SK-N-SH treated with all-trans-retinoic acid at 6 μM for 48 hours (cell line): ENCODE measurements around the gene SBF2.

Experiments
- ATAC-seq: fragments of 200-7000 bp; cut with Tn5 transposase; 3 replicates; pipeline ENCODE4 v1.9.1; 2020; ENCODE audit warnings: mild to moderate bottlenecking, moderate library complexity
- BACH2 ChIP-seq: fragments of 250-450 bp; sonication (Bioruptor Pico); IDR thresholded peaks from 2 replicates; pipeline ENCODE4 v1.9.0; 2021; ENCODE audit warnings: mild to moderate bottlenecking, borderline replicate concordance
- CSDC2 ChIP-seq: fragments of 250-450 bp; sonication (Bioruptor Pico); IDR thresholded peaks from 2 replicates; pipeline ENCODE4 v1.5.0; 2020; ENCODE audit warnings: mild to moderate bottlenecking, moderate library complexity
- ESRRG ChIP-seq: fragments of 250-450 bp; sonication (Bioruptor Pico); IDR thresholded peaks from 2 replicates; pipeline ENCODE4 v1.6.1; 2021; ENCODE audit warnings: mild to moderate bottlenecking
- GLIS3 ChIP-seq: fragments of 250-450 bp; sonication (Bioruptor Pico); IDR thresholded peaks from 2 replicates; pipeline ENCODE4 v1.5.0; 2020; ENCODE audit warnings: mild to moderate bottlenecking, moderate library complexity
- ISL1 ChIP-seq: fragments of 250-450 bp; sonication (Bioruptor Pico); IDR thresholded peaks from 2 replicates; pipeline ENCODE4 v2.1.2; 2022; ENCODE audit warnings: mild to moderate bottlenecking, moderate library complexity
- OSR1 ChIP-seq: fragments of 250-450 bp; sonication (Bioruptor Pico); IDR thresholded peaks from 2 replicates; pipeline ENCODE4 v1.8.0; 2022; ENCODE audit warnings: moderate library complexity, mild to moderate bottlenecking, inconsistent platforms
- PPARA ChIP-seq: fragments of 250-450 bp; sonication (Bioruptor Pico); IDR thresholded peaks from 2 replicates; pipeline ENCODE4 v1.5.0; 2020; ENCODE audit warnings: mild to moderate bottlenecking, borderline replicate concordance
- RARB ChIP-seq: fragments of 250-450 bp; sonication (Bioruptor Pico); IDR thresholded peaks from 2 replicates; pipeline ENCODE4 v1.8.0; 2021; ENCODE audit warnings: mild to moderate bottlenecking, moderate library complexity
- SNAI2 ChIP-seq: fragments of 250-450 bp; sonication (Bioruptor Pico); IDR thresholded peaks from 2 replicates; pipeline ENCODE4 v1.5.0; 2020; ENCODE audit warnings: mild to moderate bottlenecking, moderate library complexity
- TCF4 ChIP-seq: fragments of 250-450 bp; sonication (Bioruptor Pico); IDR thresholded peaks from 2 replicates; pipeline ENCODE4 v1.8.0; 2021; ENCODE audit warnings: mild to moderate bottlenecking, moderate library complexity, borderline replicate concordance
- TOX ChIP-seq: fragments of 250-450 bp; sonication (Bioruptor Pico); IDR thresholded peaks from 2 replicates; pipeline ENCODE4 v1.8.0; 2021; ENCODE audit warnings: mild to moderate bottlenecking, moderate library complexity, borderline replicate concordance
- ZFP3 ChIP-seq: fragments of 250-450 bp; sonication (Bioruptor Pico); IDR thresholded peaks from 2 replicates; pipeline ENCODE4 v1.5.0; 2020; ENCODE audit warnings: mild to moderate bottlenecking, moderate library complexity
- ZFP30 ChIP-seq: fragments of 450-650 bp; formaldehyde crosslinking; IDR thresholded peaks from 2 replicates; pipeline ENCODE4 v1.5.0; 2022; ENCODE audit warnings: mild to moderate bottlenecking, moderate library complexity
- ZNF565 ChIP-seq: fragments of 450-650 bp; formaldehyde crosslinking; conservative IDR thresholded peaks from 2 replicates; pipeline ENCODE4 v1.5.0; 2020; ENCODE audit warnings: low read depth, mild to moderate bottlenecking, moderate library complexity
- ZNF70 ChIP-seq: fragments of 450-650 bp; formaldehyde crosslinking; IDR thresholded peaks from 2 replicates; pipeline ENCODE4 v1.5.0; 2020; ENCODE audit warnings: mild to moderate bottlenecking, moderate library complexity
- ZNF8 ChIP-seq: fragments of 450-650 bp; formaldehyde crosslinking; IDR thresholded peaks from 2 replicates; pipeline ENCODE4 v1.5.0; 2020; ENCODE audit warnings: mild to moderate bottlenecking, moderate library complexity
- TF ChIP-seq, protein P1 (sequence below): fragments of 250-450 bp; sonication (Bioruptor Pico); IDR thresholded peaks from 2 replicates; pipeline ENCODE4 v1.5.1; 2021; ENCODE audit warnings: mild to moderate bottlenecking, moderate library complexity
- TF ChIP-seq, protein P2 (sequence below): fragments of 250-450 bp; sonication (Bioruptor Pico); IDR thresholded peaks from 2 replicates; pipeline ENCODE4 v1.8.0; 2021; ENCODE audit warnings: low read depth, mild to moderate bottlenecking, moderate library complexity, borderline replicate concordance
- TF ChIP-seq, protein P3 (sequence below): fragments of 250-450 bp; sonication (Bioruptor Pico); IDR thresholded peaks from 2 replicates; pipeline ENCODE4 v1.5.1; 2020; ENCODE audit warnings: low read depth, mild to moderate bottlenecking, moderate library complexity
- TF ChIP-seq, protein P4 (sequence below): fragments of 250-450 bp; sonication (Bioruptor Pico); IDR thresholded peaks from 2 replicates; pipeline ENCODE4 v1.5.0; 2020; ENCODE audit warnings: mild to moderate bottlenecking, moderate library complexity

Gene SBF2

DNA sequence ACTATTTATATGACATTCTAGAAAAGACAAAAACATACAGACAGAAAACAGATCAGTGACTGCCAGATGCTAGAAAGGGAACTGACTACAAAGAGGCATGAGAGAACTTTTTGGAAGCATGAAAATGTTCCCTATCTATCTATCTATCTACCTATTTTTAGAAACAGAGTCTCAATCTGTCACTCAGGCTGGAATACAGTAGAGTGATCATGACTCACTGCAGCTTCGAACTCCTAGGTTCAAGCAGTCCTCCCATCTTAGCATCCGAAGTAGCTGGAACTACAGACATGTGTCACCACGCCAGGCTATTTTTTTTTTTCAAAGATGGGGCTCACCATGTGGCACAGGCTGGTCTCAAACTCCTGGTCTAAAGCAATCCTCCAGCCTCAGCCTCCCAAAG is 6.9 kb downstream of the SBF2 start (continued):
- TF ChIP-seq CSDC2: no peak
- no peak for TF ChIP-seq ESRRG (CRISPR knock-in tag)
- TF ChIP-seq PPARA (CRISPR knock-in tag): no peak
- no peak for TF ChIP-seq BACH2 (CRISPR knock-in tag)
- TF ChIP-seq ISL1 (CRISPR knock-in tag): no peak

DNA sequence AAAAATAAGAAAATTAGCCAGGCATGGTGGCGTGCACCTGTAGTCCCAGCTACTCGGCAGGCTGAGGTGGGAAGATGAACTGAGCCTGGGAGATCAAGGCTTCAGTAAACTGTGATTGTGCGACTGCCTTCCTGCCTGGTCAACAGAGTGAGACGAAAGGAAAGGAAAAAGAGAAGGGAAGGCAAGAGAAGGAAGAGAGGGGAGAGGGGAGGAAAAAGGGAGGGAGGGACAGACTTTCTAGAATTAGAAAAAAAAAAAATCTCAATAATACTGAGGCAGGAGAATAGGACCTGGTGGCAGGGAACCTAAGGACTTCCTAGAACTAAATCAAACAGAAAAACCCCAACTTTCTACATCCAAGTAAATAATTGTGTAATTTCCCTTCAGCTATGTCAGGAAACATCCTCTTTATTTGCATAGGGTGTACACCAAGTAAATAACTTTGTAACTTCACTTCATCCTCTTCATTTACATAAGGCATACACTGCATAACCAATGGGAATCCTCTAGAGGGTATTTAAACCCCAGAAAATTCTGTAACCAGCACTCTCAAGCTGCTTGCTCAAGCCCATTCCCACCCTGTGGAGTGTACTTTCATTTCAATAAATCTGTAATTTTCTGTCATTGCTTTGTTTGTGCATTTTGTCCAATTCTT is 8.7 kb downstream of the SBF2 start:
- no peak for ATAC-seq
- no peak for TF ChIP-seq BACH2 (CRISPR knock-in tag)
- TF ChIP-seq, all 23 proteins: peak for 0

DNA sequence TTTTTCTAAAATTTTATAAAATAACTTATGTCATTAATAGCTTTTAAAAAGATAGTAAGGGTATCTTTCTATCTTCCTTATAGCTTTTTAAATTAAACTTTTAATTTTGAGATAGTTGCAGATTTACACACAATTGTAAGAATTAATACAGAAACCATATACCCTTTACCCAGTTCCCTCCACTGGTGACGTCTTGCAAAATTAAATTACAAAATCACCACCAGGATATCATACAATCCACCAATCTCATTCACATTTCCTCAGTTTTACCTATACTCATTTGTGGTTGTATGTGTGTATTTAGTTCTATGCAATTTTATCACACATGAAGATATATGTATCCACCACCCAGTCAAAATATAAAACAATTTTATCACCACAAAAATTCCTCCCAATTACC is 10.0 kb downstream of the SBF2 start:
- ATAC-seq: no peak
- no peak for TF ChIP-seq ZFP3 (CRISPR knock-in tag)
- no peak for TF ChIP-seq GLIS3
- no peak for TF ChIP-seq OSR1 (CRISPR knock-in tag)
- no peak for TF ChIP-seq ZNF8 (CRISPR knock-in tag)
- TF ChIP-seq, all 23 proteins: peak for 0

DNA sequence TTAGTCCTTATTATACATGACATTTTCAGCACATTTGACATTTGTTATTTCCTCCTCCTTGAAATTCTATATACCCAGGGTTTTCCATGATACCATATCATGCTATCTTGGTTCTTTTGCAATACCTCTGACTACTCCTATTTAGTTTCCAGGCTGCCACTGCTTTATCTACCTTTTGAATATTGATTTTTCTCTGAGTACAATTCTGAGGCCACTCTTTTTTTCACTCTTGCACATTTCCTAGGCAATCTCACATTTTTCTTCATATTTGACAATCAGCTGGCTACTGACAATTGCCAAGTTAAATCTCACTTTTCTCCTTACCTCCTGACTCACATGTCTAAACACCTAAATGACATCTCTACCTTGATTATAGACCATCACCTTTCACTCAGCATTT is 11.9 kb downstream of the SBF2 start:
- no peak for TF ChIP-seq PPARA (CRISPR knock-in tag)
- no peak for TF ChIP-seq SNAI2 (CRISPR knock-in tag)
- no peak for TF ChIP-seq ESRRG (CRISPR knock-in tag)
- TF ChIP-seq ZFP3 (CRISPR knock-in tag): no peak
- TF ChIP-seq, protein P1, sequence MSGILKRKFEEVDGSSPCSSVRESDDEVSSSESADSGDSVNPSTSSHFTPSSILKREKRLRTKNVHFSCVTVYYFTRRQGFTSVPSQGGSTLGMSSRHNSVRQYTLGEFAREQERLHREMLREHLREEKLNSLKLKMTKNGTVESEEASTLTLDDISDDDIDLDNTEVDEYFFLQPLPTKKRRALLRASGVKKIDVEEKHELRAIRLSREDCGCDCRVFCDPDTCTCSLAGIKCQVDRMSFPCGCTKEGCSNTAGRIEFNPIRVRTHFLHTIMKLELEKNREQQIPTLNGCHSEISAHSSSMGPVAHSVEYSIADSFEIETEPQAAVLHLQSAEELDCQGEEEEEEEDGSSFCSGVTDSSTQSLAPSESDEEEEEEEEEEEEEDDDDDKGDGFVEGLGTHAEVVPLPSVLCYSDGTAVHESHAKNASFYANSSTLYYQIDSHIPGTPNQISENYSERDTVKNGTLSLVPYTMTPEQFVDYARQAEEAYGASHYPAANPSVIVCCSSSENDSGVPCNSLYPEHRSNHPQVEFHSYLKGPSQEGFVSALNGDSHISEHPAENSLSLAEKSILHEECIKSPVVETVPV (CRISPR knock-in tag): no peak
- no peak for TF ChIP-seq GLIS3
- TF ChIP-seq ZNF70 (CRISPR knock-in tag): no peak
- TF ChIP-seq ZFP30 (CRISPR knock-in tag): no peak
- no peak for TF ChIP-seq TOX
- no peak for ATAC-seq

DNA sequence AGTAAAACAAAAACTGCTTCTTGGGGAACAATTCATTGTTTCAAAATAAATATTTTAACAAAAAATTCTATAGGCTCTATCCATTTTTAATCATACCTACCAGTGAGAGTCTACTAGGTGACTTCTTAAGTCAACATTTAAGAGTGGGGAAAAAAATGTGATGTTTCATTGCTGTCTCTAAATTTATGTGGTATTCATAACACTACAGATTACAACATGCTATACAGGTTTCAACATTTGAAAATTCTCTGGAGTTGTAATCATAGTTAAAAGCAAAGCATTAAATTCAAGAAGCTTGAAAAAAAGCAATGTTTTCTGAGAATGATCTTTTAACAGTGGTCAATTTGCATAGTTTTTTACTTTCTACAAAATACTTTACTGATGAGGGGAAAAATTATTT is 18.3 kb downstream of the SBF2 start:
- ATAC-seq: no peak

More for the DNA sequence above, 18.3 kb downstream of the SBF2 start:
- TF ChIP-seq PPARA (CRISPR knock-in tag) (no peak), ZNF8 (CRISPR knock-in tag) (no peak), GLIS3 (no peak), TOX (no peak), ISL1 (CRISPR knock-in tag) (no peak), OSR1 (CRISPR knock-in tag) (no peak), ZFP30 (CRISPR knock-in tag) (no peak), ZNF70 (CRISPR knock-in tag) (no peak), SNAI2 (CRISPR knock-in tag) (no peak), ESRRG (CRISPR knock-in tag) (no peak), ZNF565 (no peak), TCF4 (CRISPR knock-in tag) (no peak), ZFP3 (CRISPR knock-in tag) (no peak), CSDC2 (no peak), RARB (CRISPR knock-in tag) (no peak), BACH2 (CRISPR knock-in tag) (no peak)
- TF ChIP-seq, protein P1 (CRISPR knock-in tag): no peak
- TF ChIP-seq, protein P2, sequence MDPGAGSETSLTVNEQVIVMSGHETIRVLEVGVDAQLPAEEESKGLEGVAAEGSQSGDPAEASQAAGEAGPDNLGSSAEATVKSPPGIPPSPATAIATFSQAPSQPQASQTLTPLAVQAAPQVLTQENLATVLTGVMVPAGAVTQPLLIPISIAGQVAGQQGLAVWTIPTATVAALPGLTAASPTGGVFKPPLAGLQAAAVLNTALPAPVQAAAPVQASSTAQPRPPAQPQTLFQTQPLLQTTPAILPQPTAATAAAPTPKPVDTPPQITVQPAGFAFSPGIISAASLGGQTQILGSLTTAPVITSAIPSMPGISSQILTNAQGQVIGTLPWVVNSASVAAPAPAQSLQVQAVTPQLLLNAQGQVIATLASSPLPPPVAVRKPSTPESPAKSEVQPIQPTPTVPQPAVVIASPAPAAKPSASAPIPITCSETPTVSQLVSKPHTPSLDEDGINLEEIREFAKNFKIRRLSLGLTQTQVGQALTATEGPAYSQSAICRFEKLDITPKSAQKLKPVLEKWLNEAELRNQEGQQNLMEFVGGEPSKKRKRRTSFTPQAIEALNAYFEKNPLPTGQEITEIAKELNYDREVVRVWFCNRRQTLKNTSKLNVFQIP (CRISPR knock-in tag): no peak
- TF ChIP-seq, protein P3, sequence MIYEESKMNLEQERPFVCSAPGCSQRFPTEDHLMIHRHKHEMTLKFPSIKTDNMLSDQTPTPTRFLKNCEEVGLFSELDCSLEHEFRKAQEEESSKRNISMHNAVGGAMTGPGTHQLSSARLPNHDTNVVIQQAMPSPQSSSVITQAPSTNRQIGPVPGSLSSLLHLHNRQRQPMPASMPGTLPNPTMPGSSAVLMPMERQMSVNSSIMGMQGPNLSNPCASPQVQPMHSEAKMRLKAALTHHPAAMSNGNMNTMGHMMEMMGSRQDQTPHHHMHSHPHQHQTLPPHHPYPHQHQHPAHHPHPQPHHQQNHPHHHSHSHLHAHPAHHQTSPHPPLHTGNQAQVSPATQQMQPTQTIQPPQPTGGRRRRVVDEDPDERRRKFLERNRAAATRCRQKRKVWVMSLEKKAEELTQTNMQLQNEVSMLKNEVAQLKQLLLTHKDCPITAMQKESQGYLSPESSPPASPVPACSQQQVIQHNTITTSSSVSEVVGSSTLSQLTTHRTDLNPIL (CRISPR knock-in tag): no peak
- TF ChIP-seq, protein P4, sequence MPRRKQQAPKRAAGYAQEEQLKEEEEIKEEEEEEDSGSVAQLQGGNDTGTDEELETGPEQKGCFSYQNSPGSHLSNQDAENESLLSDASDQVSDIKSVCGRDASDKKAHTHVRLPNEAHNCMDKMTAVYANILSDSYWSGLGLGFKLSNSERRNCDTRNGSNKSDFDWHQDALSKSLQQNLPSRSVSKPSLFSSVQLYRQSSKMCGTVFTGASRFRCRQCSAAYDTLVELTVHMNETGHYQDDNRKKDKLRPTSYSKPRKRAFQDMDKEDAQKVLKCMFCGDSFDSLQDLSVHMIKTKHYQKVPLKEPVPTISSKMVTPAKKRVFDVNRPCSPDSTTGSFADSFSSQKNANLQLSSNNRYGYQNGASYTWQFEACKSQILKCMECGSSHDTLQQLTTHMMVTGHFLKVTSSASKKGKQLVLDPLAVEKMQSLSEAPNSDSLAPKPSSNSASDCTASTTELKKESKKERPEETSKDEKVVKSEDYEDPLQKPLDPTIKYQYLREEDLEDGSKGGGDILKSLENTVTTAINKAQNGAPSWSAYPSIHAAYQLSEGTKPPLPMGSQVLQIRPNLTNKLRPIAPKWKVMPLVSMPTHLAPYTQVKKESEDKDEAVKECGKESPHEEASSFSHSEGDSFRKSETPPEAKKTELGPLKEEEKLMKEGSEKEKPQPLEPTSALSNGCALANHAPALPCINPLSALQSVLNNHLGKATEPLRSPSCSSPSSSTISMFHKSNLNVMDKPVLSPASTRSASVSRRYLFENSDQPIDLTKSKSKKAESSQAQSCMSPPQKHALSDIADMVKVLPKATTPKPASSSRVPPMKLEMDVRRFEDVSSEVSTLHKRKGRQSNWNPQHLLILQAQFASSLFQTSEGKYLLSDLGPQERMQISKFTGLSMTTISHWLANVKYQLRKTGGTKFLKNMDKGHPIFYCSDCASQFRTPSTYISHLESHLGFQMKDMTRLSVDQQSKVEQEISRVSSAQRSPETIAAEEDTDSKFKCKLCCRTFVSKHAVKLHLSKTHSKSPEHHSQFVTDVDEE: no peak
